ENCODE measurements around the gene KIR2DL1. TPM values are rescaled to one million over a fixed set of nuclear protein-coding genes. Genes with fewer than 3 reads are reported as not detected.
"Not testable (repeated sequence)": the region's sequence is repeated elsewhere in the genome, so short reads cannot be mapped to it uniquely, and the experiment has no call there.

KIR2DL1 gene
- total RNA-seq, 4 donors from 2014 or later, result not detected

DNA sequence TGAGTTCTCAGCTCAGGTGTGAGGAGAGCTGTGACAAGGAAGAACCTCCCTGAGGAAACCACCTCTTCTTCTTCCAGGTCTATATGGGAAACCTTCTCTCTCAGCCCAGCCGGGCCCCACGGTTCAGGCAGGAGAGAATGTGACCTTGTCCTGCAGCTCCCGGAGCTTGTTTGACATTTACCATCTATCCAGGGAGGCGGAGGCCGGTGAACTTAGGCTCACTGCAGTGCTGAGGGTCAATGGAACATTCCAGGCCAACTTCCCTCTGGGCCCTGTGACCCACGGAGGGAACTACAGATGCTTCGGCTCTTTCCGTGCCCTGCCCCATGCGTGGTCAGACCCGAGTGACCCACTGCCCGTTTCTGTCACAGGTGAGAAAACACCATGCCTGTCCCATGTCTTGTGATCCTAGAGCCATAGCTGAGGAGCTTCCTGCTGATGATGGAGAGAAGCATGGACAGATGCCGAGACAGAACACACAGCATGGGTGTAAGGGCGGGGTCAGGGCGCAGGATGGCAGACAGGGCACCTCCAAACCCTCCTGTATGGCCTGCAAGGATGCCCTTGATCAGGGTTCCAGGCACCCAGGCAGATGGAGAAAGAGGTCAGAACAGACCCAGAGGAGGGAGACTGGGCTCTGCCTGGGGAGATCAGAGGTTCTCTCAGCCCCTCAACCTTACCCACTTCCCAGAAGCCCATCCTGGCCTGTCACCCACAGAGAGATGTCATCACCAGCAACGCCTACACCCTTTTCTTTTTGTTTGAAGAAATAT is 40.0 kb upstream of the KIR2DL1 start:
- no peaks in the 10 kb centered on the region for H3K9me3 ChIP-seq
- H3K4me1 ChIP-seq, result no peaks in the 10 kb centered on the region
- TF ChIP-seq POLR2A (IDR thresholded peaks at IDR 0.05) (no peak), CTCF (IDR thresholded peaks at IDR 0.05) (no peak)
- H3K27me3 ChIP-seq, result no peaks in the 10 kb centered on the region
- H3K27ac ChIP-seq, result no peak overlapping the region
- H3K36me3 ChIP-seq, result no peaks in the 10 kb centered on the region
- no peak for DNase-seq
- H3K4me3 ChIP-seq, result no peak overlapping the region
- intact Hi-C loops (cut with DNase I; ENCODE audit: low total_unique reads), result no loop called here

DNA sequence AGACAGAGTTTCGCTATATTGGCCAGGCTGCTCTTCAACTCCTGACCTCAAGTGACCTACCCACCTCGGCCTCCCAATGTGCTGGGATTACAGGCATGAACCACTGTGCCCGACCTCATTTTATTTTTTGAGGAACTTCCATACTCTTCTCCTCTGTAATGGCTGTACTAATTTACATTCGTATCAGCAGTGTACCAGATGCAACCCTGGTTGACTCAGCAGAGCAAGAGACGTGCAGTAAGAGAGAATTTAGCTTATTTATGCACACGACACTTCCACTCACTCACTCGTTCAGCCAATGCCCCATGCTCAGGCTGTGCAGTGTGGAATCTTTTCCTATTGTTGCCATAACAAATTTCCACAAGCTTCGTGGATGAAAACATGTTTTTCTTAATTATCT is 38.4 kb upstream of the KIR2DL1 start:
- H3K9me3 ChIP-seq, result no peaks in the 10 kb centered on the region
- H3K4me3 ChIP-seq, result no peak overlapping the region
- H3K27me3 ChIP-seq, result no peaks in the 10 kb centered on the region
- intact Hi-C loops (cut with DNase I; ENCODE audit: low total_unique reads), result no loop called here
- TF ChIP-seq POLR2A (IDR thresholded peaks at IDR 0.05) (no peak), CTCF (IDR thresholded peaks at IDR 0.05) (no peak)
- no peak for DNase-seq
- H3K27ac ChIP-seq, result no peak overlapping the region
- no peaks in the 10 kb centered on the region for H3K36me3 ChIP-seq
- H3K4me1 ChIP-seq, result no peaks in the 10 kb centered on the region

- H3K36me3 ChIP-seq; H3K27ac ChIP-seq; H3K9me3 ChIP-seq; intact Hi-C loops (cut with DNase I; ENCODE audit: low total_unique reads); H3K4me1 ChIP-seq; DNase-seq; H3K4me3 ChIP-seq; H3K27me3 ChIP-seq: not testable (repeated sequence)
Measured at GRCh38 chr19:54738306-54738705, 31.3 kb upstream of the KIR2DL1 start, which contains the start of gene KIR2DL3. Gene KIR2DL3, plus strand, starts transcription at chr19:54738513. Its CDS starts 33 bp downstream, at chr19:54738546.

DNA sequence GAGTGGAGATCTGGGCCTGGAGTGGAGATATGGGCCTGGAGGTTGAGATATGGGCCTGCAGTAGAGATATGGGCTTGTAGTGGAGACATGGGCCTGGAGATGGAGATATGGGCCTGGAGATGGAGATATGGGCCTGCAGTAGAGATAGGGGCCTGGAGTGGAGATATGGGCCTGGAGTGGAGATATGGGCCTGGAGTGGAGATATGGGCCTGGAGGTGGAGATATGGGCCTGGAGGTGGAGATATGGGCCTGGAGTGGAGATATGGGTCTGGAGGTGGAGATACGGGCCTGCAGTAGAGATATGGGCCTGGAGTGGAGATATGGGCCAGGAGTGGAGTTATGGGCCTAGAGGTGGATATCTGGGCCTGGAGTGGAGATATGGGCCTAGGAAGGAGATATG is 30.9 kb upstream of the KIR2DL1 start:
- intact Hi-C loops (cut with DNase I; ENCODE audit: low total_unique reads), result no loop called here
- no peak overlapping the region for H3K27ac ChIP-seq
- no peaks in the 10 kb centered on the region for H3K4me1 ChIP-seq
- H3K4me3 ChIP-seq, result no peak overlapping the region
- no peaks in the 10 kb centered on the region for H3K9me3 ChIP-seq
- no peaks in the 10 kb centered on the region for H3K36me3 ChIP-seq
- no peak for TF ChIP-seq POLR2A (IDR thresholded peaks at IDR 0.05)
- no peak for TF ChIP-seq CTCF (IDR thresholded peaks at IDR 0.05)
- no peak for DNase-seq
- H3K27me3 ChIP-seq, result no peaks in the 10 kb centered on the region

- intact Hi-C loops (cut with DNase I; ENCODE audit: low total_unique reads), result no loop called here
- no peaks in the 10 kb centered on the region for H3K27me3 ChIP-seq
- H3K4me1 ChIP-seq, result no peaks in the 10 kb centered on the region
- H3K27ac ChIP-seq, result no peak overlapping the region
- no peak overlapping the region for H3K4me3 ChIP-seq
- no peak for DNase-seq
- TF ChIP-seq CTCF (IDR thresholded peaks at IDR 0.05) (no peak), POLR2A (IDR thresholded peaks at IDR 0.05) (no peak)
- H3K9me3 ChIP-seq, result no peaks in the 10 kb centered on the region
- H3K36me3 ChIP-seq, result no peaks in the 10 kb centered on the region
Measured at GRCh38 chr19:54739587-54740497, 29.8 kb upstream of the KIR2DL1 start.

GRCh38 chr19:54741950-54742349 is 27.6 kb upstream of the KIR2DL1 start:
- intact Hi-C loops (cut with DNase I; ENCODE audit: low total_unique reads); H3K4me1 ChIP-seq; H3K27ac ChIP-seq; H3K36me3 ChIP-seq; H3K9me3 ChIP-seq; H3K27me3 ChIP-seq; DNase-seq; H3K4me3 ChIP-seq: not testable (repeated sequence)

DNA sequence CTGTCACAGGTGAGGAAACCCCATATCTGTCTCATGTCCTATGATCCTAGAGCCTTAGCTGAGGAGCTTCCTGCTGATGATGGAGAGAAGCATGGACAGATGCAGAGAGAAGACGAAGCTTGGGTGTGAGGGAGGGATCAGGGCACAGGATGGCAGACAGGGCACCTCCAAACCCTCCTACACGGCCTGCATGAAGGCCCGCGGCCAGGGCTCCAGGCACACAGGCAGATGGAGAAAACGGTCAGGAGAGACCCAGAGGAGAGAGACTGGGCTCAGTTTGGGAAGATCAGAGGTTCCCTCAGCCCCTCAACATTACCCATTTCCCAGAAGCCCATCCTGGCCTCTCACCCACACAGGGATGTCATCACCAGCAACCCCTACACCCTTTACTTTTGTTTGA is 25.5 kb upstream of the KIR2DL1 start:
- H3K4me1 ChIP-seq; H3K27me3 ChIP-seq; H3K9me3 ChIP-seq; intact Hi-C loops (cut with DNase I; ENCODE audit: low total_unique reads); H3K27ac ChIP-seq; DNase-seq; H3K4me3 ChIP-seq; H3K36me3 ChIP-seq: not testable (repeated sequence)

- H3K27me3 ChIP-seq; intact Hi-C loops (cut with DNase I; ENCODE audit: low total_unique reads); H3K27ac ChIP-seq; H3K36me3 ChIP-seq; H3K4me3 ChIP-seq; DNase-seq; H3K4me1 ChIP-seq; H3K9me3 ChIP-seq: not testable (repeated sequence)
Measured at GRCh38 chr19:54747614-54748322, 21.8 kb upstream of the KIR2DL1 start.
